Hepatocyte (in vitro differentiated cells): ENCODE data around the gene SYNPR. TPM values are rescaled to one million over a fixed set of nuclear protein-coding genes. Genes with fewer than 3 reads are reported as not detected.

ENCODE experiments used
- DNase-seq: peaks from one replicate; pipeline ENCODE4 v3.0.0-alpha.2; 2016; ENCODE audit warnings: low spot score
- H2AFZ ChIP-seq: fragments of 200-600 bp; sonication (generic); 2 replicates; pipeline ENCODE4 v1.6.0; 2016; ENCODE audit warnings: antibody characterized with exemption, mild to moderate bottlenecking
- H3K27ac ChIP-seq: fragments of 200-600 bp; sonication (generic); 2 replicates; pipeline ENCODE4 v1.5.1; 2016; ENCODE audit warnings: mild to moderate bottlenecking
- H3K27me3 ChIP-seq: fragments of 200-600 bp; sonication (generic); 2 replicates; pipeline ENCODE4 v1.6.1; 2016
- H3K36me3 ChIP-seq: fragments of 200-600 bp; sonication (generic); replicated peaks from 2 replicates; pipeline ENCODE4 v1.5.1; 2016; ENCODE audit warnings: low read depth; ENCODE audit not compliant: insufficient read depth
- H3K4me1 ChIP-seq: fragments of 200-600 bp; sonication (generic); 2 replicates; pipeline ENCODE4 v1.5.1; 2016; ENCODE audit warnings: mild to moderate bottlenecking, moderate library complexity; ENCODE audit not compliant: insufficient read depth
- H3K4me2 ChIP-seq: fragments of 200-600 bp; sonication (generic); 2 replicates; pipeline ENCODE4 v1.6.0; 2016
- H3K4me3 ChIP-seq: fragments of 200-600 bp; sonication (generic); 2 replicates; pipeline ENCODE4 v1.5.1; 2016; ENCODE audit warnings: mild to moderate bottlenecking
- H3K79me2 ChIP-seq: fragments of 200-600 bp; sonication (generic); 2 replicates; pipeline ENCODE4 v1.6.0; 2017; ENCODE audit warnings: mild to moderate bottlenecking
- H3K9me2 ChIP-seq: fragments of 200-600 bp; sonication (generic); replicated peaks from 2 replicates; pipeline ENCODE4 v1.6.0; 2017; ENCODE audit warnings: mild to moderate bottlenecking; ENCODE audit not compliant: insufficient read depth
- H3K9me3 ChIP-seq: fragments of 200-600 bp; sonication (generic); 2 replicates; pipeline ENCODE4 v1.5.1; 2016; ENCODE audit warnings: low read depth, mild to moderate bottlenecking
- H4K20me1 ChIP-seq: fragments of 200-600 bp; sonication (generic); 2 replicates; pipeline ENCODE4 v1.6.0; 2016; ENCODE audit warnings: mild to moderate bottlenecking; ENCODE audit not compliant: insufficient read depth, poor library complexity, severe bottlenecking
- EZH2 ChIP-seq: fragments of 200-600 bp; sonication (generic); IDR thresholded peaks from 2 replicates; pipeline ENCODE4 v1.6.1; 2016; ENCODE audit warnings: antibody characterized with exemption, mild to moderate bottlenecking, borderline replicate concordance
- EZH2phosphoT487 ChIP-seq: fragments of 200-600 bp; sonication (generic); IDR thresholded peaks from one replicate; pipeline ENCODE4 v1.6.1; 2018; ENCODE audit warnings: antibody characterized with exemption, mild to moderate bottlenecking, low read depth, moderate library complexity; ENCODE audit not compliant: unreplicated experiment, severe bottlenecking
- WGBS: methylation state at CpG from one replicate; pipeline ENCODE4 v1.1.6; 2016; ENCODE audit warnings: low lambda C conversion rate; ENCODE audit errors: missing lambda C conversion rate; 5-methylcytosine and 5-hydroxymethylcytosine counted together
- polyA plus RNA-seq: library from polyadenylated mRNA; unstranded; fragments of >200 nt; fragmentation: Nextera tagmentation; extraction: Ambion mirVana; gene quantifications from 2 replicates; pipeline ENCODE4 v1.2.1, GENCODE V29; 2016
- total RNA-seq: library from RNA; depleted of rRNA; stranded (reverse); fragments of >200 nt; gene quantifications from 2 replicates; pipeline ENCODE4 v1.2.3, GENCODE V29; 2014
- TF ChIP-seq, protein P1 (sequence below): fragments of 200-600 bp; sonication (generic); IDR thresholded peaks from 2 replicates; pipeline ENCODE4 v1.5.1; 2016; ENCODE audit warnings: antibody characterized with exemption, mild to moderate bottlenecking; ENCODE audit not compliant: poor library complexity

The SYNPR gene
- total and polyA plus RNA-seq, 2 experiments from 2014 or later = 0.37 TPM; not detected in 1

- H3K4me3 ChIP-seq = no peak overlapping the region
- no peak for TF ChIP-seq EZH2
- TF ChIP-seq EZH2phosphoT487 = no peak
- TF ChIP-seq, protein P1, sequence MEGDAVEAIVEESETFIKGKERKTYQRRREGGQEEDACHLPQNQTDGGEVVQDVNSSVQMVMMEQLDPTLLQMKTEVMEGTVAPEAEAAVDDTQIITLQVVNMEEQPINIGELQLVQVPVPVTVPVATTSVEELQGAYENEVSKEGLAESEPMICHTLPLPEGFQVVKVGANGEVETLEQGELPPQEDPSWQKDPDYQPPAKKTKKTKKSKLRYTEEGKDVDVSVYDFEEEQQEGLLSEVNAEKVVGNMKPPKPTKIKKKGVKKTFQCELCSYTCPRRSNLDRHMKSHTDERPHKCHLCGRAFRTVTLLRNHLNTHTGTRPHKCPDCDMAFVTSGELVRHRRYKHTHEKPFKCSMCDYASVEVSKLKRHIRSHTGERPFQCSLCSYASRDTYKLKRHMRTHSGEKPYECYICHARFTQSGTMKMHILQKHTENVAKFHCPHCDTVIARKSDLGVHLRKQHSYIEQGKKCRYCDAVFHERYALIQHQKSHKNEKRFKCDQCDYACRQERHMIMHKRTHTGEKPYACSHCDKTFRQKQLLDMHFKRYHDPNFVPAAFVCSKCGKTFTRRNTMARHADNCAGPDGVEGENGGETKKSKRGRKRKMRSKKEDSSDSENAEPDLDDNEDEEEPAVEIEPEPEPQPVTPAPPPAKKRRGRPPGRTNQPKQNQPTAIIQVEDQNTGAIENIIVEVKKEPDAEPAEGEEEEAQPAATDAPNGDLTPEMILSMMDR = no peak
- H3K4me1 ChIP-seq = no peaks in the 10 kb centered on the region
- no peak overlapping the region for H2AFZ ChIP-seq
- no peak overlapping the region for H3K27ac ChIP-seq
- no peaks in the 10 kb centered on the region for H4K20me1 ChIP-seq
- H3K4me2 ChIP-seq = no peak overlapping the region
- no peaks in the 10 kb centered on the region for H3K27me3 ChIP-seq
- no peak for DNase-seq
- 80% methylated on average over 3 of the region's 3 CpGs for WGBS
- no peaks in the 10 kb centered on the region for H3K9me3 ChIP-seq
- no peaks in the 10 kb centered on the region for H3K79me2 ChIP-seq
- no peaks in the 10 kb centered on the region for H3K36me3 ChIP-seq
- H3K9me2 ChIP-seq = no peaks in the 10 kb centered on the region
Measured at GRCh38 chr3:63607716-63608115, 329.6 kb downstream of the SYNPR start.

DNA sequence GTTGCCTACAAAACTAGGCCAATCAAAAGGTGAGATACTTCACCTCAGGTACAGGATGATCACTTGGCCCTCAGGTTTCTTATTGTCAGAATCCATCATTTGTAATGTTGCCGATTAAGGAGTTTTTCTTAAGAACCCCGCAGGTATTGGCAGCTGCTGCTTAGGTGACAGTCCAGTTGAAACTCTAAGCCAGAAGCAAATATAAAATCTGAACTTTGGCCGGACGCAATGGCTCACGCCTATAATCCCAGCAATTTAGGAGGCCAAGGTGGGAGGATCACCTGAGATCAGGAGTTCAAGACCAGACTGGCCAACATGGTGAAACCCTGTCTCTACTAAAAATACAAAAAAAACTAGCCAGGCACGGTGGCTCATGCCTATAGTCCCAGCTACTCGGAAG is 331.3 kb downstream of the SYNPR start:
- Histone ChIP-seq H3K9me3 (no peaks in the 10 kb centered on the region), H3K4me1 (no peaks in the 10 kb centered on the region), H3K36me3 (no peaks in the 10 kb centered on the region), H3K27ac (no peak overlapping the region), H4K20me1 (no peaks in the 10 kb centered on the region), H3K9me2 (no peaks in the 10 kb centered on the region), H2AFZ (no peak overlapping the region), H3K4me3 (no peak overlapping the region), H3K79me2 (no peaks in the 10 kb centered on the region), H3K27me3 (no peaks in the 10 kb centered on the region), H3K4me2 (no peak overlapping the region)
- 76% methylated on average over 7 of the region's 7 CpGs for WGBS
- TF ChIP-seq, protein P1 = no peak
- TF ChIP-seq EZH2phosphoT487 = no peak
- no peak for DNase-seq

DNA sequence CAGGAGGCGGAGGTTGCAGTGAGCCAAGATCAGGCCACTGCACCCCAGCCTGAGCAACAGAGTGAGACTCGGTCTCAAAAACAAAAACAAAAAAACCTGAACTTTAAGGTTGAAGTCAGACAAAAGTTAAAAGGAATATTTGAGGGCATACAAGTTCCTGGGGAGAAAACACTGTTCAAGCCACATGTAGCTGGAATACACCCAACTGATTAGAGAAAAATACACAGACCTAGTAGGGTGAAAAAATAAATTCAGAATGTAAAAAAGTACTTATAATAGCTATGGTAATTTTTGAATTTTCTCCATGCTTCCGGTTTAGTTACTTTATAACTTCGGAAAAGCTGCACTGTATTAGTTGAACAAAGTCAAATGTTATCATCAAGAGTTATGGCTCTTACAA is 331.7 kb downstream of the SYNPR start:
- Histone ChIP-seq H2AFZ (no peak overlapping the region), H3K27me3 (no peaks in the 10 kb centered on the region), H3K27ac (no peak overlapping the region), H3K4me2 (no peak overlapping the region), H3K36me3 (no peaks in the 10 kb centered on the region), H3K4me1 (no peaks in the 10 kb centered on the region), H4K20me1 (no peaks in the 10 kb centered on the region), H3K4me3 (no peak overlapping the region), H3K9me2 (no peaks in the 10 kb centered on the region), H3K79me2 (no peaks in the 10 kb centered on the region), H3K9me3 (no peaks in the 10 kb centered on the region)
- 93% methylated on average over 4 of the region's 4 CpGs for WGBS
- TF ChIP-seq, protein P1 = no peak
- TF ChIP-seq EZH2phosphoT487 = no peak
- no peak for DNase-seq

- Histone ChIP-seq H3K9me2 (no peaks in the 10 kb centered on the region), H3K9me3 (no peaks in the 10 kb centered on the region), H3K4me2 (no peak overlapping the region), H2AFZ (no peak overlapping the region), H3K27ac (no peak overlapping the region), H3K79me2 (no peaks in the 10 kb centered on the region), H3K4me3 (no peak overlapping the region), H3K27me3 (no peaks in the 10 kb centered on the region), H4K20me1 (no peaks in the 10 kb centered on the region), H3K4me1 (no peaks in the 10 kb centered on the region), H3K36me3 (no peaks in the 10 kb centered on the region)
- TF ChIP-seq, protein P1 = no peak
- TF ChIP-seq EZH2phosphoT487 (no peak), EZH2 (no peak)
- no peak for DNase-seq
- WGBS = 92% methylated on average over 1 of the region's 1 CpG
Measured at GRCh38 chr3:63611382-63611781, 333.3 kb downstream of the SYNPR start.
